NCI-H1105 (cell line): ENCODE measurements around the gene ZBTB8B.

Experiments
- DNase-seq: peaks from one replicate; lab custom pipeline; 2025; lab: John Stamatoyannopoulos, UW

ZBTB8B gene

GRCh38 chr1:32508761-32509160 lies 43.9 kb downstream of the ZBTB8B start:
- DNase-seq: no peak

- no peak for DNase-seq
Observed at GRCh38 chr1:32509939-32510338, 45.1 kb downstream of the ZBTB8B start.
